ENCODE data around the gene SLC8A2.

The SLC8A2 gene

DNA sequence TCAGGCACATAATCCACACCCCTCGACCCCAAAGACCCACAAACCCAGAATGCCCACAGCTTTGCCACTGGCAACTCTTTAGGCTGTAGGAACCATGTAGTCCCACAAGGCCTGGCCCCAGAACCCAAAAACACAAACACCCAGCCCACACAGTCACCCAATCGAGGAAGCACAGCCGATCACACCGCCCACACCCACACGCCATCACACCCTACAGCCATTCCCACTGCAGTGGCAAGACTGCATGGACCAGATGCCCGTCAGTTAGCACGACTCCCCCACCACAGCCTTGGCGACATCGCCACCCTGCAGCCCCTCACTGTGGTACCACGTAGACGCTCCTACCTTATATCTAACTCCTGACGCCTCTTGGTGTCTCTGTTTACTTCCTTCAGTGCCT lies 28.4 kb downstream of the SLC8A2 start:
- ChIA-PET CTCF (interaction anchor here (0.6 to 13.1 kb wide), 2 partner anchors 56 to 260 kb away, joined by 3 to 288 read pairs; no protein-coding TSS in a partner anchor), POLR2A (no interaction called here)
- TF ChIP-seq, protein P1, sequence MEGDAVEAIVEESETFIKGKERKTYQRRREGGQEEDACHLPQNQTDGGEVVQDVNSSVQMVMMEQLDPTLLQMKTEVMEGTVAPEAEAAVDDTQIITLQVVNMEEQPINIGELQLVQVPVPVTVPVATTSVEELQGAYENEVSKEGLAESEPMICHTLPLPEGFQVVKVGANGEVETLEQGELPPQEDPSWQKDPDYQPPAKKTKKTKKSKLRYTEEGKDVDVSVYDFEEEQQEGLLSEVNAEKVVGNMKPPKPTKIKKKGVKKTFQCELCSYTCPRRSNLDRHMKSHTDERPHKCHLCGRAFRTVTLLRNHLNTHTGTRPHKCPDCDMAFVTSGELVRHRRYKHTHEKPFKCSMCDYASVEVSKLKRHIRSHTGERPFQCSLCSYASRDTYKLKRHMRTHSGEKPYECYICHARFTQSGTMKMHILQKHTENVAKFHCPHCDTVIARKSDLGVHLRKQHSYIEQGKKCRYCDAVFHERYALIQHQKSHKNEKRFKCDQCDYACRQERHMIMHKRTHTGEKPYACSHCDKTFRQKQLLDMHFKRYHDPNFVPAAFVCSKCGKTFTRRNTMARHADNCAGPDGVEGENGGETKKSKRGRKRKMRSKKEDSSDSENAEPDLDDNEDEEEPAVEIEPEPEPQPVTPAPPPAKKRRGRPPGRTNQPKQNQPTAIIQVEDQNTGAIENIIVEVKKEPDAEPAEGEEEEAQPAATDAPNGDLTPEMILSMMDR (IDR thresholded peaks at IDR 0.05; ENCODE audit: control extremely low read depth, extremely low read depth, low read depth, missing control alignments), result no peak
- no peak for DNase-seq (ENCODE audit: extremely low spot score)

DNA sequence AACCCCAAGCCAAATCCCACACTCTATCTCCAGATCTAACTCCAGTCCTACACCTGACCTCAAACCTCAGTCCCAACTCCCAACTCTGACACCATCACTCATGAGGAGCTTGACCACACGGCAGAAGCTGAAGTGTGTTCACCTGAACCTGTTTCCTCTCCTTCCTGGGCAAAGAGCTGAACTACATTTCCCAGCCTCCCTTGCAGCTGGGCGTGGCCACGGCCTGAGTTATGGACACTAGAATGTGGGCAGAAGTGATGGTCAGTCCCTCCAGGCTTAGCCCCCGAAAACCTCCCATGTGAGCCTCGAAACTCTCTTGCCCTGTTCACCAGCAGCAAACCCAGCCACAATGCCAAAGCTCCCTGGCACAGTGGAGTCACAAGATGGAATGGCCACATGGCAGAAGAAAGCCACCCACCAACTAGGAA lies 32.9 kb downstream of the SLC8A2 start:
- no peak for DNase-seq (ENCODE audit: extremely low spot score)
- ChIA-PET CTCF (interaction anchor here (1.0 to 13.1 kb wide), 9 partner anchors 11 to 275 kb away, joined by 3 to 288 read pairs (median 8); partner anchors contain the start of genes KPTN and NAPA), POLR2A (interaction anchor here (0.7 kb wide), 1 partner anchor 289 kb away, joined by 3 read pairs; no protein-coding TSS in a partner anchor)
- TF ChIP-seq, protein P1 (IDR thresholded peaks at IDR 0.05; ENCODE audit: control extremely low read depth, extremely low read depth, low read depth, missing control alignments), result no peak

DNA sequence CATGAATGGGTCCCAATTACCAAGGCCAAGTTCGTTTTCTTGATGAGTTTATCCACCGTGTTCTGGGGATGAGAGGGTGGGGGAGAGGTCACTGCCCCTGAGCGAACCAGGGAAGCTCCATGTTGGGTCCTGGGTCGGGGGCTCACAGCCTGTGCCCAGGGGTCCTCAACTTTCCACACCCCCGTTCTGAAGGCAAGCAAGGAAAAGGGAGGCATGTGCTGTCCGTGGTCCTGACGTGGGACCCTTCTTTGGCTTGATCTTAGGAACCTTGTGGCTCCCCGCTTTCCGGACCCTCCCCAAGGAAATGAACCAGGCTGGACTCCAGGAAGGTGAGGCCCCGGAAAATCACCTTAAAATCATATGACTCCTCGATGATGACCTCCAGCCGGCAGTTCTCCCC lies 34.2 kb downstream of the SLC8A2 start:
- POLR2A ChIA-PET, result no interaction called here
- CTCF ChIA-PET, result interaction anchor here (0.9 to 13.1 kb wide), 10 partner anchors 9 to 303 kb away, joined by 3 to 288 read pairs (median 10); partner anchors contain the start of genes KPTN and NAPA
- no peak for DNase-seq (ENCODE audit: extremely low spot score)
- TF ChIP-seq, protein P1 (IDR thresholded peaks at IDR 0.05; ENCODE audit: control extremely low read depth, extremely low read depth, low read depth, missing control alignments), result no peak

DNA sequence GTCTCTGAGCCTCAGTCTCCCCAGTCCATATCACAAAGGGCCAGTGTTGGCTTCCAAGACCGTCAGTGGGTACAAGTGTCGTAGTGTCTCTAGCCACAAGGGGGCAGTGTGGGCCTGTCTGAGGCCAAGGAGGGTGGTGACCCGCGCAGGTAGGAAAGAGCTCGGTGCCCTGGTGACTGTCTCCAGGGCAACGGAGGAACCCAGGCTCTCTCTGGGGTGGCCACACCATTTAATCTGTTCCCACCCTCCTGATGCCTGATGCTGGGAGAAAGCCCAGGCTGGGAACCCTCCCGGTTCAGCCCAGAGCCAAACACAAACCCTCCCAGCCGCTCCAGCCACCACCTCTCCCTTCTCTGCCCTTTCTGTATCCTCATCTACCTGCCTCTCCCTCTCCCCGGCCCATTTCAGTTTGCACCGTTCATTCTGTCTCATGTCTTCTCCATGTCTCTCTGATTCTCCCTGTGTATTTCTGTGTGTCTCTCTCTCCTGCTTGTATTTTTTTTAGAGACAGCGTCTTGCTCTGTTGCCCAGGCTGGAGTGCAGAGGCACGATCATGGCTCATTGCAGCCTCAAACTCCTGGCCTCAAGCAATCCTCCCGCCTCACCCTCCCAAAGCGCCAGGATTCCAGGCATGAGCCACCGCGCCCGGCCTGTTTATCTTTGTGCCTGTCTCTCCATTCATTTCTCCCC lies 34.8 kb downstream of the SLC8A2 start:
- DNase-seq (ENCODE audit: extremely low spot score), result peak; percentile 87
- ChIA-PET POLR2A (no interaction called here), CTCF (interaction anchor here (0.6 to 13.1 kb wide), 59 partner anchors 9 to 540 kb away, joined by 3 to 288 read pairs (median 4); partner anchors contain the start of genes DHX34, EHD2, INAFM1 and KPTN)
- TF ChIP-seq, protein P1 (IDR thresholded peaks at IDR 0.05; ENCODE audit: control extremely low read depth, extremely low read depth, low read depth, missing control alignments), result peak; percentile 87

DNA sequence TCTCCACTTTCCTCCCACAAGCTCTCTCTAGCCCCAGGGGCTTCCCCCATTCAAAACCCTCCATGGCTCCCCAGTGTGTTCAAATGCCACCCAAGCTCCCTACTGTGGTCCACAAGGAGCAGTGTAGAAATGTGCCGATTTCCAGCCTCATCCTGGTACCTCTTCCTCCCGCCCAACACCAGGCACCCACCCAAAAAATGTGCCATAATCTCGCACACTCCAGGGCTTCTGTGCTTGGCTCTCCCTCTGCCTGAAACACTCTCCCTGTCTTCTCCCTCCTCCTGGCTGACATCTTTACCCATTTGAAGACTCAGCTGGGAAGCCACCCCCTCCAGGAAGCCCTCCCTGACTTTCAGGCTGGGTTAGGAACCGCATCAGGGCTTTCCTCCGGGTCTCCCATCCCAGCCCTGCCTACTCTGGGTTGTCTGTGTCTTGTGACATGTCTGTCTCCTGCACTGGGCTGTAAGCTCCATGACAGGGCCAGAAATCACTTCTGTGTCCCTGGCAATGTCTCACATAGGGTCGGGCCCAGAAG lies 35.7 kb downstream of the SLC8A2 start:
- no peak for DNase-seq (ENCODE audit: extremely low spot score)
- POLR2A ChIA-PET, result no interaction called here
- TF ChIP-seq, protein P1 (IDR thresholded peaks at IDR 0.05; ENCODE audit: control extremely low read depth, extremely low read depth, low read depth, missing control alignments), result no peak
- CTCF ChIA-PET, result interaction anchor here (0.7 to 13.1 kb wide), 42 partner anchors 8 to 350 kb away, joined by 3 to 288 read pairs (median 5); partner anchors contain the start of genes DHX34, EHD2, INAFM1 and KPTN

DNA sequence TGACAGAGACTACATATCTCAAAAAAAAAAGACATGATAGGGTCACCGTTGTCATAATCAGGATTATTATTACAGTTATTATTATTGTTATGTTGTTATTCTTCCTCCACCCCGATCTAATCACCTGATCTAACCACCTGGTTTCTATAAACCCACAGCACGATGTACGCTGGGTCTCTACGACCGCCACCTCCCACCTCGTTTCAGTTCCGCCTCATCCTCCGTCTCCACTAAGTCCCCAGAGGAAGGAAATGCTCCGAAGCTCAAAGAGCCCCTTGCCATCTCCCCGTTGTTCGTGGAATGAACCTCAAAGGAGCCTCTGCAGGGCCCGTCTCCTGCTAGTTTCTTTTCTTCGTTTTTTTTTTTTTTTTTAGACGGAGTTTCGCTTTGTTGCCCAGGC lies 36.5 kb downstream of the SLC8A2 start:
- ChIA-PET POLR2A (no interaction called here), CTCF (interaction anchor here (0.8 to 13.1 kb wide), 13 partner anchors 7 to 324 kb away, joined by 3 to 288 read pairs (median 8); partner anchors contain the start of genes DHX34, KPTN and NOP53)
- no peak for DNase-seq (ENCODE audit: extremely low spot score)

More for the DNA sequence above, 36.5 kb downstream of the SLC8A2 start:
- TF ChIP-seq, protein P1 (IDR thresholded peaks at IDR 0.05; ENCODE audit: control extremely low read depth, extremely low read depth, low read depth, missing control alignments), result no peak
